NT2/D1 (cell line): ENCODE results near the gene AP5B1.

Experiments
- SUZ12 ChIP-seq: IDR thresholded peaks from 2 replicates; pipeline ENCODE4 v1.6.1; 2011; ENCODE audit not compliant: insufficient read length, insufficient read depth; ENCODE audit errors: extremely low read depth
- ZNF274 ChIP-seq: IDR thresholded peaks from 2 replicates; pipeline ENCODE4 v1.6.1; 2011; ENCODE audit warnings: mild to moderate bottlenecking, low read depth, low read length

DNA sequence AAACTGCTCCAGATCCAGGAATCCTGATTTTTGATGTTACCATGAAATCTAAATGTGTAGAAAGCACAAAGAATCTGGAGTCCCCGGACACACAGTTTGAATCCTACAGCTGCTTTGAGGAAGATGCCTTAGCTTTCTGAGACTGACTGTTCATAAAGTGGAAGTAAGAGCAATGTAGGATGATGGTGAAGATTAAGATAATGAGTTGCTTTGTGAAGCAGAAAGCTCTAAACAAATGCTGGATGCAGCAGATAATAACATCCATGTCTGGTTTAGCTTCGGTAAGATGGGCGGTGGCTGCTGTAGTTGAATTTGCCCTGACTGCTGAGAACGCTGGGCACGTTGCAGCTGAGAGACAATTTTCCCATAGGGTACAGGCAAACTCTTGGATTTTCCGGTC, 26.2 kb upstream of the AP5B1 start:
- TF ChIP-seq ZNF274 (no peak), SUZ12 (no peak)
